DLD1 (cell line): ENCODE results near the gene PIGZ.

Experiments used
- in situ Hi-C: cut with HindIII; loops from 2 replicates; pipeline ENCODE4 v1.10.0; 2017; ENCODE audit warnings: low sequenced_read_pairs

The PIGZ gene

GRCh38 chr3:196968233-196969133 lies at the start of gene PIGZ:
Gene PIGZ (minus strand): TSS chr3:196968833. CDS start chr3:196952031, 16,802 bp downstream.
- in situ Hi-C loops: no loop called here

DNA sequence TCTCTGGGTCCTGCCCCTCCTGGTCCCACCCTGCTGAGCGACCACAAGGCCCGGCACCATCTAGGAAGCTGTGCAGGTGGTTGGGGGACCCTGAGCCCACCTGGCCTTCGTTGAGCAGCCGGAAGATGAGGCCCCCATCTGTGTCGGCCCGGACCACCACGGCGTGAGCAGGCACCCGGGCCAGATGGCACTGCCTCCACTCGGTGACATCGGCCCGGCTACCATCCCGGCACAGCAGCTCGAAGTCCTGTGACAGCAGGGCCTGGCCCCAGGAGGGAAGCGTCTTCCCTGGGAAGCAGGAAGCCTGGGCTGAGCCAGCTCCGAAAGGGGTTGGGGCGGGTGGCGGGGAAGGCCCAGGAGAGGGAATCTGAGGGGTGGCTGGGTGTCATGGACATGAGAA lies 48.4 kb upstream of the PIGZ start:
- in situ Hi-C loops: no loop called here

DNA sequence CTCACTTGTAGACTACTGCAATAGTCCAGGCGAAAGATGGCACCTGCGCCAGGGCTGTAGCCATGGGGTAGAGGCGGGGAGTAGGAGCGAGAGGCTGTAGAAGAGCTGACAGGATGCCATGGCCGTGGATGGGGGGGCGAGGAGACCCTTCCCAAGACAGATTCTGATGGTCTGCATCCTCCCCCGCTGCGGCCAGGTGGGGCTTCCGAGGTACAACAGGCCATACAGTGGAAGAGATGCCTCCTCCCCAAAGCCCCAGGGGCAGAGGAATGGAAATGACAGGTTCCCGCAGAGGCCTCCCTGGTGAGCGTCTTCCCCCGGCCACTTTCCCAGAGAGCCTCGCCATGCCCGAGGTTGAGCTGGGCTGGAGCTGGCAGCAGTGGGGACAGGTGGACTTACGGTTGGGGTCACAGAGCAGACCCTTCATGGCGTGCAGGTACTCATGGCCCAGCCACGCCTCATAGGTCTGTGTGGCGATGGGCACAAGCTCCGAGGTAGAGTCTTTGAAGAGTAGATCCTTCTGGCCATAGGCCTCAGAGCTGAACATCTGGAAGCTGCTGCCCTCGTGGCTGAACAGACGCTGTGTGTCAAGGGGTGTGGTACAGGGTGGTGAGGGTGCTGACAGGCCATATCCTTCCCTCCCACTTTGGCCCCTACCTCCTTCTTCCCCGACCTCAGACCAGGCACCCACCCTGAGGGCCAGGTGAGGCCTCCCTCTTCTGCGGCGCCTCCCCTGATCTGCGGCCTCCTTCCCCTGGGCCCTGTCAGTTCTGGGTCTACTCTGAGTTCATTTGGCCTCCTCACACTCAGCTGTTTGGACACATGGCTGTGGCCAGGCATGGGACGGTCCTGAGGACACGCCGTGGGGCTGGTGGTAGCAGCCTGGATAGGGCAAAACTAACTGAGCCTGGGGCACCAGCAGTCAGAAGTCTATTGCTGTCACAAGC lies 47.4 kb upstream of the PIGZ start:
- in situ Hi-C loops: no loop called here

DNA sequence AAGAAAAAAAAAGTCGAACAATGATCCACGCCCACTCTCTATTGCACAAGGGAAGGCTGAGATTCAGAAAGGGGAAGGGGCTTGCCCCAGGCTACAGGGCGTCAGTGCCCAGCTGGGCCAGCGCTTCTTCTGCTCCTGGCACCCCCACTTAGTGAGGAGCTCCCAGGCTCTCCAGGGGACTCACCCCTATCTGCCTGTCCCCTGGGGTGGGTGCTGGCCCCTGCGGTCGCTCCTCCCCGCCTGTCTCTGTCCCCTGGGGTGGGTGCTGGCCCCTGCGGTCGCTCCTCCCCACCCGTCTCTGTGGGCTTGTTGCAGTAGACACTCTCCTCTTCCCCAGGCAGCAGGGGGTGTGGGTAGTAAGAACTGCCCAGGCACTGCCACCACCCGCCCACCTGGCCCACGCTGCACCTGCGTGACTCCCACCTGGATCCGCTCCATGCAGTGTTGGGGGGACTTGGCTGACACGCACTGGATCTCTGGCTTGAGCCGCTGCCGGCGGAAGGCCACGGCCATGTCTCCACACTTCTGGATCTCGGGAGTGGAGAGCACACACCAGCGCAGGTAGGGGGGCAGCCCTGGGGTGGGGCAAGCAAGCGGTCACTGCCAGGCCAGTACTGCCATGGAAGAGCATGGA lies 46.4 kb upstream of the PIGZ start:
- in situ Hi-C loops: no loop called here

DNA sequence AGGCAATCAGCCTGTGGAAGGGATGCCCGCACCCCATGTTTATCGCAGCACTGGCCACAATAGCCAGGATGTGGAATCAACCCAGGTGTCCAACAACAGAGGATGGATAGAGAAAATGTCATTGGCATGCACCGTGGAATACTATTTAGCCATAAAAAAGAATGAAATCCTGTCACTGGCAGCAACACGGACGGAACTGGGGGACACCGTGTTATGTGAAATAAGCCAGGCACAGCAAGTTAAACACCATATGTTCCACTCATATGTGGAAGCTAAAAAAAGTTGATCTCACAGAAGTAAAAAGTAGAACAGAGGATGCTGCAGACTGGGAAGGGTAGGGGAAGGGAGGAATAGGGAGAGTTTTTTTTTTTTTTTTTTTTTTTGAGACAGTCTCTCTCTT lies 45.4 kb upstream of the PIGZ start:
- in situ Hi-C loops: no loop called here

DNA sequence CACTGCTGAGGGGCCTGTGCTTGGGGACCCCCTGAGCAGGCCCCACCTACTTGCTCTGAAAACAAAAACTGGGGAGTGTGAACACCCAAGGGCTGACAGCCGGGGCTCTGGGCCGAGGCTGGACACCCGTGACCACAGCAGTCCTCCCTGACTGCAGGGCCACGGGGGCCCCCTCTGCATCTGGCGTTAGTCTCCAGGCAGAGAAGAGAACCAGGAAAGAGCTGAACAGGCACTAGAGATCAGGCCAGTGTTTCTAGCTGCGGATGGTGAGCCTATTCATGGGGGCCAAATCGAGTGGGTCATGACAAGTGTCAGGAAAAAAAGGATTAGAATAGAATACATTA lies 43.9 kb upstream of the PIGZ start:
- in situ Hi-C loops: no loop called here

- in situ Hi-C loops: no loop called here
Measured at GRCh38 chr3:197011780-197012539, 43.3 kb upstream of the PIGZ start.

DNA sequence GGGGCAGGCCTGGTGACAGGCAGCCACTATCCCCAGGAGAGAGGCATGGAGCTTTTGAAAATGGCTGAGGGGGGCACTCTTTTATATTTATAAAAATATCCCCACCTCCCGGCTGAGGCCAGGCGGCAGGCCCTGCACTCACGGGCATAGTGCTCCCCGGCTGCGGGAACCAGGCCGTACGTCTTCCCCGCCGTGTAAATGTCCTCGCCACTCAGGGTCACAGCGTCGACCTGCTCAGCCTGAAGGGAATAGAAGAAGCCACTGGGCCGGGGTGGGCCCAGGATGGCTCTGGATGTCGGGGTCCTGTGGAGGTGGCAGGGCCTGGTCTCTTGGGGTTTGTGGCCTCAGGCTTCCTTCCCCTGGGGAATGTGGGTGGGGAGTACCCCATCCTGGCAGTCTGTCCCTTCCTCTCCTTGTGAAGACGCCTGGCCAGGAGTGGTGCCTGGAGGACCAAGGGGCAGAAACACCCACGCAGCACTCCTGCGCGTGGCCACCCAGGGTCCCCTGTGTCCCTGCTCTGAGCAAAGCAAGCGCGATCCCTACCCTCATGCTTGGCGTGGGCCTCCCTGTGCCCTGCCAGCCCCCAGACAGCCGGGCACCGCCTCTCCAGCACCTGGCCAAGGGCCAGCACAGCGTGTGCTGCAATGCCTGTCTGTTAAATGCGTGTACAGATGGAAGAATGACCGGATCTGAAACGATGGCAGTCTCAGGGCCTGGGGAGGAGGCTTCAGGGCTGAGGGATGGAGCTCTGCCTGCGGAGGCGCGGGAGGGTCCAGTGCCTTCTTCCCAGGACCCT lies 42.1 kb upstream of the PIGZ start:
- in situ Hi-C loops: no loop called here

- in situ Hi-C loops: no loop called here
Measured at GRCh38 chr3:197009532-197010019, 40.9 kb upstream of the PIGZ start.

- in situ Hi-C loops: no loop called here
Measured at GRCh38 chr3:197008436-197009209, 40.0 kb upstream of the PIGZ start.

- in situ Hi-C loops: no loop called here
Measured at GRCh38 chr3:197007953-197008352, 39.3 kb upstream of the PIGZ start.

DNA sequence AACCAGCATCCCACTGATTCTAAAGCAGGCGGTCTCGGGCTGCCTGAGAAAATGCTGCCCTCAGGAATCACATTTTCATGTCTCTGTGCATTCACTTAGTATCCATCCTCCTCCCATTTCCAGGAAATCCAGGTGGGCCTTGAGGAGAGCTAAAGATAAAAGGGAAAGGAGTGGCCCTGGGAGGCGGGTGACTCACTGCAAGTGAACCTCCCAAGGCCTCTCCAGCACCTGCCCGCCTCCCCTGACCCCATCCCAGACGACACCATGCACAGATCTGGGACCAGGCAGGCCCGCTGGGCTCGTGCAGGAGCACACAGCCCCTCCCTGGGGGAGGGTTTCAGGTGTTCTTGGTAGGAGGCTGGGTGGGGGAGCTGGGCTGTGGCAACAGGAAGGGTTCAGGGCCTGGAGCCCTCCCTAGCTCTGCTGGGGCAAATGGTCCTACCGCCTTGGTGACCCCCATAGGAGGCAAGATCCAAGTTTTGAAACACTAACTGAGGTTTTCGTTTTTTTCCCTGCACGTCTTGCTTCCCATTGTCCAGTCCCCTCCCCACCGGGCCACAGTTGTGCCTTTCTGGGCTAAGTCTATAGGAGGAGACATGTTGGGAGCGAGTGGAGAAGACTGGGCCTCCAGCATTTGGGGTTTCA lies 38.8 kb upstream of the PIGZ start:
- in situ Hi-C loops: no loop called here

DNA sequence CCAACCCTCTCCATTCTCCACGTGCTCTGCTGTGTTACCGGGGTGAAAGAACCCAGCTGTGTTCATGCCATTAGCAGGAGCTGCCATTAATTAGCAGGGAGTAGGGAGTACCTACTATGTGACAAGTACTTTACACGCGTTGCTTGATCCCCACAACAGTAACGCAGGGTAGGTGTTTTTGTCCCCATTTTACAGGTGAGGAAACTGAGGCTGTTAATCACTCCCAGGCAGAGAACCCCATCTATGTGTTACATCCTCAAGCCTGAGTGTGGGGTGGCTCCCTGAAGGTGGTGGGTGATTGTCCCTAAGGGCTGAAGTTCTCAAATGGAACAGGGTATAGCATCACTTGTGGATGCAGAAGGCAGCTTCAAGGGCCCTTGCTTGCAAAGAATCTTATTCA lies 38.2 kb upstream of the PIGZ start:
- in situ Hi-C loops: no loop called here

GRCh38 chr3:197006446-197006845 lies 37.8 kb upstream of the PIGZ start:
- in situ Hi-C loops: no loop called here

DNA sequence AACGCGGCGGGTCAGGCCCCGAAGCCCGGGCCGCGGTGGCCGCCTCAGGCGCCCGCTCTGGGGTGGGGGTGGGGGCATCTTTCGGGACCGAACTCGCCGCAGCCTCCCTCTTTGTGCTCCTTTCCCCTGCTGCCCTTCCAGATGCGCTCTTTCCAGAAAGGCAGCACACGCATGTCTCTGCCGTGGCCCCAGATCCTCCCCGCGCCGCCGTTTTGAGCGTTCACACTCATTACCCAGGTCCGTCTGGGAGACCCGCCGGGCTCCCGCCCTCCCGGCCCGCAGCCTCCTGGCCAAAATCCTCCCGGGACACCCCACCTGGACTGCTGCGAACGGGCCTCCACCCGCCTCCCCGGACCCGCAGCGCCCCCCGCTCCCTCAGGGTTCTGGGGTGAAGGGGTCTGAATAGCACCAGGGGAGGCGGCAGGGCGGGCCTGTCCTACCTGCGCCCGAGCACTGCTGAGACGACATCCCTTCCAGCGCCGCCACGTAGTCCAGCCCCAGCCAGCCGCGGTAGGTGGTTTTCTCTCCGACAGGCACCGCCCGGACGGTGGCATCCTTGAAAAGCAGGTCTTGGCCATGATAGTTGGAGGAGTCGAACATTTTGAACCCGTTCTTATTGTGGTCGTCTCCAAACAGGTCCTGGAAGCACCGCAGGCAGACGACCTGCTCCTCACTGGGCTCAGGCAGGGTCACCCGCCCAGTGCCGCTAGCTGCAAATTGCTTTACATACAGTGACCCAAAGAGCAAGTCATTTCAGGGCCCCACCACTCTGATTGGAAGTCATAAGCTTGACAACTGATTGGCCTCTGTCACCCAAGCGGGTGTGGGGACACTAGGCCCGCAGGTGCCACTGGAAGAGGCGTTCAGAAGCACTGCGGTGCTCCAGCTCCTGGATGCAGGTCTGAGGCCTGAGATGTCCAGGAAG lies 35.1 kb upstream of the PIGZ start:
- in situ Hi-C loops: no loop called here

DNA sequence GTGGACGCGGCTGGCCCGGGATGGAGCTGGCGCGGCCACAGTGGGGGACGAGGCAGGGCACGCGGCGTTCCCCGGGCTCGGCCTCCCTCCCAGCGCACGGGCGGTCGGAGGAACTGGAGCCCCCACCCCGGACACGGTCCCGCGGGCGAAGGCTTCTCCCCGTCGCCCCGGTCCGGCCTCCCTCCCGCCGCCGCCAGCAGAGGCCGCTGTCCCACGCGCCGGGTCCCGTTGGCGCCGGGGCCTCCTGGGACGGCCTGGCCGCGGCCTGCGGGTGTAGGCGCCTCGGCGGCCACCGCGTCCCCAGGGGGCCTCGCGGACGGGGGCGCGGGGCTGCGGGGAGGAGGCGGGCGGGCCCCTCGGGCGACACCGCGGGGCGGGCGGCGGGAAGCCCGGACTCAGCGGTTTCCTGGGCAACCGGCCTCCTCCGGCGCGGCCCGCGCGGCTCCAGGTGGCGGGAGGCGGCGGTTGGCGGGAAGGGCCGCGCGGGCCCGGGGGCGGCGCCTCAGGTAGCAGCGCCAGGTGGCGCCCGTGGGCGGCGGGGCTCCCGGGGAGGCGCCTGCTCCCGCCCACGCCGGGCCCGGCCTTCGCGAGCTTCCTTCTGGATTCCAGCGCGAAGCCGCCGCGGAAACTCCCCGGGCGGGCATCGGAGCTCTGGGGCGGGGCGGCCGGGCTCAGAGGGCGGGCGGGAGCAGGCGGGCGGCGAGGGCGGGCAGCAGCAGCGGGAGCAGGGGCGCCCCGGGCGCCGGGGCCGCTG lies 34.2 kb upstream of the PIGZ start:
- in situ Hi-C loops: no loop called here
